SK-N-SH (cell line): ENCODE measurements around the gene SLC22A4. TPM values are rescaled to one million over a fixed set of nuclear protein-coding genes. Genes with fewer than 3 reads are reported as not detected.

Experiments used
- CTCF ChIA-PET: fragments of 300-600, 350-600 bp; formaldehyde crosslinking; extraction: SDS; loops from one replicate; lab custom pipeline; 2021; lab: Yijun Ruan, JAX
- POLR2A ChIA-PET: fragments of 350-600 bp; sonication (Branson Sonifier 250); formaldehyde crosslinking; extraction: SDS; loops from one replicate; lab custom pipeline; 2020; ENCODE audit warnings: antibody characterized with exemption, inconsistent platforms; lab: Yijun Ruan, JAX
- DNase-seq: peaks from one replicate; pipeline ENCODE4 v3.0.0; 2012
- H2AFZ ChIP-seq: fragments of 200-600 bp; sonication (generic); 2 replicates; pipeline ENCODE4 v1.8.1; 2016; ENCODE audit warnings: antibody characterized with exemption, mild to moderate bottlenecking, low read depth
- H3F3A ChIP-seq: fragments of 200-600 bp; sonication (generic); replicated peaks from 2 replicates; pipeline ENCODE3; 2016; ENCODE audit warnings: antibody characterized with exemption, mild to moderate bottlenecking; ENCODE audit not compliant: insufficient read depth
- H3K27ac ChIP-seq, 2 experiments: fragments of 200-500 bp in 1 of 2; fragments of 200-600 bp in 1 of 2; sonication (Bioruptor generic) in 1 of 2; sonication (generic), shearing (Covaris generic) in 1 of 2; 2 replicates each; pipeline versions ENCODE4 v1.5.1 to v1.6.1; 2014 to 2016; ENCODE audit warnings: low read depth in 2 of 2, inconsistent platforms in 1 of 2, low read length in 1 of 2, mild to moderate bottlenecking in 1 of 2, mixed read lengths in 1 of 2
- H3K27me3 ChIP-seq: fragments of 200-600 bp; sonication (generic), shearing (Covaris generic); 2 replicates; pipeline ENCODE4 v1.6.1; 2016; ENCODE audit warnings: mixed run types; ENCODE audit not compliant: insufficient read depth
- H3K36me3 ChIP-seq, 2 experiments: fragments of 200-500 bp in 1 of 2; fragments of 200-600 bp in 1 of 2; sonication (Bioruptor generic) in 1 of 2; sonication (generic) in 1 of 2; replicated peaks in 1 of 2; 2 replicates each; pipeline versions ENCODE3 to v1.5.1; 2014 to 2016; ENCODE audit warnings: low read length in 1 of 2, mild to moderate bottlenecking in 1 of 2; ENCODE audit not compliant: insufficient read depth in 2 of 2, control insufficient read depth in 1 of 2
- H3K4me1 ChIP-seq, 2 experiments: fragments of 200-500 bp in 1 of 2; fragments of 200-600 bp in 1 of 2; sonication (Bioruptor generic) in 1 of 2; sonication (generic), shearing (Covaris generic) in 1 of 2; 2 replicates each; pipeline versions ENCODE4 v1.5.1 to v1.6.1; 2014 to 2016; ENCODE audit warnings: low read depth in 1 of 2, low read length in 1 of 2, mixed run types in 1 of 2; ENCODE audit not compliant: insufficient read depth in 2 of 2, control insufficient read depth in 1 of 2
- H3K4me2 ChIP-seq: fragments of 200-600 bp; sonication (generic), shearing (Covaris generic); 2 replicates; pipeline ENCODE4 v1.6.1; 2017; ENCODE audit warnings: mixed run types
- H3K4me3 ChIP-seq, 2 experiments: fragments of 200-500 bp in 1 of 2; fragments of 200-600 bp in 1 of 2; sonication (Bioruptor generic) in 1 of 2; sonication (generic), shearing (Covaris generic) in 1 of 2; 2 replicates each; pipeline versions ENCODE4 v1.5.1 to v1.8.1; 2014 to 2016; ENCODE audit warnings: low read depth in 2 of 2, inconsistent platforms in 1 of 2, low read length in 1 of 2, mild to moderate bottlenecking in 1 of 2, mixed read lengths in 1 of 2, moderate library complexity in 1 of 2
- H3K79me2 ChIP-seq: fragments of 200-600 bp; sonication (generic); 2 replicates; pipeline ENCODE4 v1.8.1; 2017; ENCODE audit warnings: mild to moderate bottlenecking; ENCODE audit not compliant: insufficient read depth
- H3K9ac ChIP-seq: fragments of 200-600 bp; sonication (generic); 2 replicates; pipeline ENCODE4 v1.6.1; 2017; ENCODE audit warnings: mixed run types
- H3K9me2 ChIP-seq: fragments of 200-600 bp; sonication (generic); 2 replicates; pipeline ENCODE4 v1.6.1; 2017; ENCODE audit warnings: mixed run types
- H3K9me3 ChIP-seq: fragments of 200-600 bp; sonication (generic); 2 replicates; pipeline ENCODE4 v1.6.1; 2017; ENCODE audit warnings: mixed run types, mild to moderate bottlenecking, moderate library complexity
- H4K20me1 ChIP-seq: fragments of 200-600 bp; sonication (generic); 2 replicates; pipeline ENCODE4 v1.6.1; 2017; ENCODE audit warnings: mild to moderate bottlenecking, mixed run types; ENCODE audit not compliant: insufficient read depth
- CHD2 ChIP-seq: fragments of 150-350 bp; IDR thresholded peaks from 2 replicates; pipeline ENCODE4 v1.6.1; 2018; ENCODE audit warnings: low read length; ENCODE audit not compliant: partially characterized antibody
- EP300 ChIP-seq, 2 experiments: IDR thresholded peaks; 2 replicates each; pipeline versions ENCODE4 v1.4.0 to v1.6.1; 2012; ENCODE audit warnings: borderline replicate concordance in 1 of 2, low read depth in 1 of 2, low read length in 1 of 2
- EZH2phosphoT487 ChIP-seq: fragments of 200-600 bp; sonication (generic); IDR thresholded peaks from 2 replicates; pipeline ENCODE4 v1.6.1; 2017; ENCODE audit warnings: low read depth, mixed run types, mild to moderate bottlenecking, antibody characterized with exemption, moderate library complexity, borderline replicate concordance
- GABPA ChIP-seq: IDR thresholded peaks from 2 replicates; pipeline ENCODE4 v1.4.0; 2012; ENCODE audit warnings: low read depth, mild to moderate bottlenecking
- MEF2A ChIP-seq: IDR thresholded peaks from 2 replicates; pipeline ENCODE4 v1.4.0; 2012; ENCODE audit warnings: low read depth, borderline replicate concordance
- RCOR1 ChIP-seq: fragments of 150-350 bp; IDR thresholded peaks from 2 replicates; pipeline ENCODE4 v1.6.1; 2017; ENCODE audit warnings: antibody characterized with exemption, low read length
- RXRA ChIP-seq: IDR thresholded peaks from 2 replicates; pipeline ENCODE4 v1.4.0; 2012; ENCODE audit warnings: low read depth, mild to moderate bottlenecking, borderline replicate concordance
- TCF12 ChIP-seq: IDR thresholded peaks from 2 replicates; pipeline ENCODE4 v1.4.0; 2012
- YY1 ChIP-seq: IDR thresholded peaks from 2 replicates; pipeline ENCODE4 v1.4.0; 2012; ENCODE audit warnings: low read depth, mild to moderate bottlenecking
- WGBS: methylation state at CpG from one replicate; pipeline ENCODE4 v1.1.6; 2017; ENCODE audit warnings: low lambda C conversion rate; 5-methylcytosine and 5-hydroxymethylcytosine counted together
- polyA plus RNA-seq, 3 experiments: library from polyadenylated mRNA; depleted of rRNA; stranded (reverse); fragments of >200 nt; gene quantifications; 2 replicates each; pipeline ENCODE4 v1.2.3, GENCODE V29; 2012
- TF ChIP-seq, protein P1 (sequence below): IDR thresholded peaks from 2 replicates; pipeline ENCODE4 v1.4.0; 2012; ENCODE audit warnings: low read depth, borderline replicate concordance
- TF ChIP-seq, protein P2 (sequence below): IDR thresholded peaks from 2 replicates; pipeline ENCODE4 v1.4.0; 2012; ENCODE audit warnings: low read depth, borderline replicate concordance
- TF ChIP-seq, protein P3 (sequence below): IDR thresholded peaks from 2 replicates; pipeline ENCODE4 v1.6.1; 2012; ENCODE audit warnings: mild to moderate bottlenecking, low read depth, low read length, moderate library complexity

The SLC22A4 gene
- polyA plus RNA-seq, 1 of the 3 experiments (the other 2 are of a cell fraction): 3.3 TPM

DNA sequence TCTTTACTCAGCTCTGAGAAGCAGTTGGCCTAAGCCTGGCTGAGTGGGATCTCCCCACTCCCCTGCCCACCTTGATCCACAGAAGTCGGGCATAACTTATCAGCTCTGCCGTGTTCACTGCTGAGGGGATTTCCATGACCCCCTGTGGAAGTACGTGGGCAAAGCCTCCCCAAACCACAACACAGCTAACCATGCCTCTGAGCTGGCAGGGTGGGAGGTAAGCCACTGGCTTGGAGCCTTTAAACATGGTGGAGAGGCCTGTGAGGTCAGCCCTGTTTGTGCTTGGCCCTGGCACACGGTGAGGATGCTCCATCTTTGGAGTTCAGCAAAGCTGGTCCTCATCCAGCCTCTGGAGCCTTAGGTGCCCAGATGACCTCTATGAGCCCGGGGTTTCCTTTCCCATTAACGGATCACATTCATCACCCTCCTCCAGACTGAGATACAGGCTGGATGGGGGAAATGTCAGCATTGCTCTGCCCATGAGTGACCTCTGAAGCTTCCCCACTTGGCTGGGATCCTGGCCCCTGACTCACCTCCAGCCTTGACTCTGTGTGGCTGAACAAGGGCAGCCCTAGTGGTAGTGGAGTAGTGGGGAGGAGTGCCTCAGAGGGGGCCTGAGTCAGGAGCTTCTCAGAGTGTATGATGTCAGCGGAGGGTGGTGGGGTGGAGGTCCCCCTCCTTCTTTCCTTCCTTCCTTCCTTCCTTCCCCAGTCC is 30.5 kb upstream of the SLC22A4 start (continued):
- TF ChIP-seq, protein P1, sequence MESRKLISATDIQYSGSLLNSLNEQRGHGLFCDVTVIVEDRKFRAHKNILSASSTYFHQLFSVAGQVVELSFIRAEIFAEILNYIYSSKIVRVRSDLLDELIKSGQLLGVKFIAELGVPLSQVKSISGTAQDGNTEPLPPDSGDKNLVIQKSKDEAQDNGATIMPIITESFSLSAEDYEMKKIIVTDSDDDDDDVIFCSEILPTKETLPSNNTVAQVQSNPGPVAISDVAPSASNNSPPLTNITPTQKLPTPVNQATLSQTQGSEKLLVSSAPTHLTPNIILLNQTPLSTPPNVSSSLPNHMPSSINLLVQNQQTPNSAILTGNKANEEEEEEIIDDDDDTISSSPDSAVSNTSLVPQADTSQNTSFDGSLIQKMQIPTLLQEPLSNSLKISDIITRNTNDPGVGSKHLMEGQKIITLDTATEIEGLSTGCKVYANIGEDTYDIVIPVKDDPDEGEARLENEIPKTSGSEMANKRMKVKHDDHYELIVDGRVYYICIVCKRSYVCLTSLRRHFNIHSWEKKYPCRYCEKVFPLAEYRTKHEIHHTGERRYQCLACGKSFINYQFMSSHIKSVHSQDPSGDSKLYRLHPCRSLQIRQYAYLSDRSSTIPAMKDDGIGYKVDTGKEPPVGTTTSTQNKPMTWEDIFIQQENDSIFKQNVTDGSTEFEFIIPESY: peak; percentile 82; the same call in 1 of the 2 replicates
- TF ChIP-seq MEF2A: peak; percentile 78; the same call in 1 of the 2 replicates
- TF ChIP-seq, protein P2, sequence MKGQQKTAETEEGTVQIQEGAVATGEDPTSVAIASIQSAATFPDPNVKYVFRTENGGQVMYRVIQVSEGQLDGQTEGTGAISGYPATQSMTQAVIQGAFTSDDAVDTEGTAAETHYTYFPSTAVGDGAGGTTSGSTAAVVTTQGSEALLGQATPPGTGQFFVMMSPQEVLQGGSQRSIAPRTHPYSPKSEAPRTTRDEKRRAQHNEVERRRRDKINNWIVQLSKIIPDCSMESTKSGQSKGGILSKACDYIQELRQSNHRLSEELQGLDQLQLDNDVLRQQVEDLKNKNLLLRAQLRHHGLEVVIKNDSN: no peak
- TF ChIP-seq, all 33 proteins: peak for 16

DNA sequence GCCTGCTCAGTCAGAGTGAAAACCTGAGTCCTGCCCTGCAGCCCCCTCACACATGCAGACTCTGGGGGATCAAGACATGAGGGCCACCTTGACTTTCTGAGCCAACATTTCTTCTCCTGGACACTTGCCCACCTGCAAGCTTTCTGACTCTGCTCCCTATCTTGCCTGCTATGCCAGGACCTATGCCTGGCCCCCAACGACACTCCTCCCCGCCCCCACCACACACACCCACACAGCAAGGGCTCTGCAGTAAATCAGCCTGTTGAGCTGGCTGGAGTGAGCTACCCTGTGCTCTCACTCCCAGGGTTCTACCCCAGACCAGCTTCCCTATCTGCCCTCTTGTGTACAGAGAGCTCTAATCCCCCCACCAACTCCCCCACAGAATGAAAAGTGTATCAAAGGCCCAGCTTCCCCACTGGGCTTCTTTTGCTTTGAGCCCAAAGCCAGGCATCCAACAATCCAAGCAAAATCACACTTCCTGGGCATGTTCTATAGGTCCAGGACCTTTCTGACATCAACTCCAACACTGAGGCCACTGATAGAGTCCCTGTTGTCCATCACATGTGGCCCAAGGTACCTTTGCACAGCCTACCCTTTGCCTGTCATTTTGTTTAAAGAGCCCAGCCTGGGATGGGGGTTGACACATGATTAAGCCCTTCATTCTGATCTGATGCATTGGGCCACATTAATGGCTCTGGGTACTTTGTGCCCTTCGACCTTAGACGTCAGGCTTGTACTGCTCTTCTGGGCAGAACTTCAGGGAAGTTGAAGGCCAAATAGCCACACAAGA is 29.5 kb upstream of the SLC22A4 start:
- H3K27me3 ChIP-seq: no peaks in the 10 kb centered on the region
- TF ChIP-seq GABPA (no peak), EZH2phosphoT487 (no peak)
- peaks cover 0 to 19% of the 10 kb centered on the region in 2 experiments for H3K36me3 ChIP-seq
- H3K4me2 ChIP-seq: peak overlapping the region; percentile 58; the same call in 1 of the 2 replicates
- H4K20me1 ChIP-seq: no peaks in the 10 kb centered on the region
- no peak overlapping the region for H2AFZ ChIP-seq
- H3K4me3 ChIP-seq: no peak overlapping the region
- H3K79me2 ChIP-seq: peaks cover 14% of the 10 kb centered on the region
- peak overlapping the region; percentile 71 to 92 for H3K27ac ChIP-seq
- ChIA-PET POLR2A (no interaction called here), CTCF (interaction anchor here (0.7 to 4.2 kb wide), 6 partner anchors 8 to 262 kb away, joined by 3 to 23 read pairs (median 4); partner anchors contain the start of gene P4HA2)
- H3K9me2 ChIP-seq: no peaks in the 10 kb centered on the region
- H3K9ac ChIP-seq: peak overlapping the region; percentile 58
- H3K9me3 ChIP-seq: no peaks in the 10 kb centered on the region
- WGBS: 100% methylated on average over 2 of the region's 4 CpGs
- no peak for DNase-seq
- H3F3A ChIP-seq: peaks cover 15% of the 10 kb centered on the region
- peaks cover 60 to 86% of the 10 kb centered on the region in 2 experiments for H3K4me1 ChIP-seq

DNA sequence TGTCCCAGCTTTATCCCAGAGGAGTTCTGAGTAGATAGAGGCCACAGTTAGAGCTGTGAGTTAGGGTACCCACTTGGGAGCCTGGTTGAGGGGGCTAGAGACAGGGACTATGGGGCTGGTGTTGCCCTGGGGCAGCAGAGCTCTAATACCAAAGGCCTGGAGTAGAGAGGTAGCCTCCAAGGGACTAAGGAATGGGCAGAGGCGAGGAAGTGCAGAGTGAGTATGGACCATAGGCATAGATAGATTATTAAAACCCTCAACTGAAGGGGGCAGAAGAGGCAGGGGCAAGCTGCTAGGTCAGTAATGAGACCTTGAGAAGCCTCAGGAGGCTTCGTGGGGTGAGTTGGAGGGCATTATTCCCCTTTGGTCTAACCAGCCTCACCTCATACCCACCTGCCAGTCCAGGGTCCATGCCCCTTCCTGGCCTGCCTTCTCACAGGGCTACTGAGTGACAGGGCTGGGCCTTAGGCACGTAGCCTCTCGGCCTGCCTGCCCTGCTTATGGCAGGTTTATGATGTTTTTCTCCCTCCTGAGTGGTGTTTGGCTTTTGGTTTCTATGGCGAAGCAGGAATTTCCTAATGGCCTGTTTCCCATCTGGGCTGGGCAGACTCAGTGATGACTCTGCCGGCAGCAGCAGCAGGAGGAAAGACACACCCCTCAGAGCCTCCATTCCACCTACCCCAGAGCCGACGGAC is 28.7 kb upstream of the SLC22A4 start:
- ChIA-PET POLR2A (interaction anchor here (1.3 kb wide), 1 partner anchor 28 kb away, joined by 5 read pairs; the partner anchor contains the start of gene SLC22A4), CTCF (interaction anchor here (0.6 to 1.5 kb wide), 4 partner anchors 10 to 40 kb away, joined by 3 to 4 read pairs (median 4); no protein-coding TSS in a partner anchor)
- Histone ChIP-seq H3K9me2 (no peaks in the 10 kb centered on the region), H3K9ac (peak overlapping the region; percentile 58), H2AFZ (no peak overlapping the region), H3K27ac (peak overlapping the region; percentile 71 to 92), H3K4me2 (peak overlapping the region; percentile 58; the same call in 1 of the 2 replicates), H3F3A (peaks cover 15% of the 10 kb centered on the region), H3K4me1 (peaks cover 52 to 86% of the 10 kb centered on the region in 2 experiments), H3K9me3 (no peaks in the 10 kb centered on the region), H3K4me3 (no peak overlapping the region), H3K36me3 (peaks cover 0 to 23% of the 10 kb centered on the region in 2 experiments), H3K79me2 (peaks cover 11% of the 10 kb centered on the region), H3K27me3 (no peaks in the 10 kb centered on the region), H4K20me1 (no peaks in the 10 kb centered on the region)
- peak; percentile 74 for DNase-seq
- WGBS: 53% methylated on average over 4 of the region's 8 CpGs
- TF ChIP-seq CHD2 (peak; percentile 45), RXRA (peak; percentile 27; the same call in 1 of the 2 replicates), TCF12 (peak; percentile 85), RCOR1 (no peak), MEF2A (no peak), YY1 (no peak), EP300 (IDR thresholded peaks at IDR 0.05; ENCODE audit: borderline replicate concordance in 1 of 2, low read depth in 1 of 2, low read length in 1 of 2) (peak in 1 of 2 experiments; percentile 35; a peak in 1 of 4 replicates)
- TF ChIP-seq, protein P3, sequence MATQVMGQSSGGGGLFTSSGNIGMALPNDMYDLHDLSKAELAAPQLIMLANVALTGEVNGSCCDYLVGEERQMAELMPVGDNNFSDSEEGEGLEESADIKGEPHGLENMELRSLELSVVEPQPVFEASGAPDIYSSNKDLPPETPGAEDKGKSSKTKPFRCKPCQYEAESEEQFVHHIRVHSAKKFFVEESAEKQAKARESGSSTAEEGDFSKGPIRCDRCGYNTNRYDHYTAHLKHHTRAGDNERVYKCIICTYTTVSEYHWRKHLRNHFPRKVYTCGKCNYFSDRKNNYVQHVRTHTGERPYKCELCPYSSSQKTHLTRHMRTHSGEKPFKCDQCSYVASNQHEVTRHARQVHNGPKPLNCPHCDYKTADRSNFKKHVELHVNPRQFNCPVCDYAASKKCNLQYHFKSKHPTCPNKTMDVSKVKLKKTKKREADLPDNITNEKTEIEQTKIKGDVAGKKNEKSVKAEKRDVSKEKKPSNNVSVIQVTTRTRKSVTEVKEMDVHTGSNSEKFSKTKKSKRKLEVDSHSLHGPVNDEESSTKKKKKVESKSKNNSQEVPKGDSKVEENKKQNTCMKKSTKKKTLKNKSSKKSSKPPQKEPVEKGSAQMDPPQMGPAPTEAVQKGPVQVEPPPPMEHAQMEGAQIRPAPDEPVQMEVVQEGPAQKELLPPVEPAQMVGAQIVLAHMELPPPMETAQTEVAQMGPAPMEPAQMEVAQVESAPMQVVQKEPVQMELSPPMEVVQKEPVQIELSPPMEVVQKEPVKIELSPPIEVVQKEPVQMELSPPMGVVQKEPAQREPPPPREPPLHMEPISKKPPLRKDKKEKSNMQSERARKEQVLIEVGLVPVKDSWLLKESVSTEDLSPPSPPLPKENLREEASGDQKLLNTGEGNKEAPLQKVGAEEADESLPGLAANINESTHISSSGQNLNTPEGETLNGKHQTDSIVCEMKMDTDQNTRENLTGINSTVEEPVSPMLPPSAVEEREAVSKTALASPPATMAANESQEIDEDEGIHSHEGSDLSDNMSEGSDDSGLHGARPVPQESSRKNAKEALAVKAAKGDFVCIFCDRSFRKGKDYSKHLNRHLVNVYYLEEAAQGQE: 0 out of 2 replicates have a peak, but pooled peaks have one; percentile 9
